Measurements from ENCODE around the gene ZNF804B.

ZNF804B gene

GRCh38 chr7:89259085-89259484 lies 499.6 kb downstream of the ZNF804B start:
- DNase-seq (ENCODE audit: low read depth, low spot score): no peak

DNA sequence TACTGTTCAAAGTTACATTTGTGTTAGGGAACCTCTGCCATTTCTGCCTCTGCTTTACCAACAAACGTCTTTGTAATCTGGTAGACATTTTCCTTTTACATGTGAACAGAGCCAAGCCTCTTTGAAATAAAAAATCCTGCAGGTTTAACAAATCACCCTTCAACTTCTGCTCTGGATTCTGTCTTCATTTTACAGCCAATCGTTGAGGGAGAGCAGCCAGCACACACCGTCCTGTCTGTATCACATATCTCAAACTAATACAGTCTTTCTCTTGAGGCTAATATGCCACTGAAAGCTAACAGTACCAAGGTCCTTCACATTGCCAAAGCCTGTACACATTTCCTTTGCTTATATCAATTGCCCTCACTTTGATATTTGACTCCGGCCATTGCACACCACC lies 504.6 kb downstream of the ZNF804B start:
- no peak for DNase-seq (ENCODE audit: low read depth, low spot score)

DNA sequence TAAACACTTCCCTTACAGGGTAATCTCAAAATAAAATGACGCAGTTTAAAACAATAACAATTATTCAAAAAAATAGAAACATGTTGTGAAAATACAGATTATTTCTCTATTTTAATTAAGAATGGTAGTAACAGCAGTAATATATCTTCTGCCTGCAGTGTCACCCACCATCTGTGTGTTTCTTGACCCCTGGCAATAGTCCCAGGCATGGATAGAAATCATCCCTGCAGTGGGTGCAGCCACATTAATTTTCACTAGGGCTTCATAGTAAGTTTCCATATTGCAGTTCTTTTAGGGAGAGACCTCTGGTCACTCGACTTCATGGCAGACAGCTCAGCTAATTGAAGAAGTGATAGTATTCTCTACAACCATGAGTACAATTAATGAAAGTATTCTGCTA lies 506.1 kb downstream of the ZNF804B start:
- DNase-seq (ENCODE audit: low read depth, low spot score): no peak

DNA sequence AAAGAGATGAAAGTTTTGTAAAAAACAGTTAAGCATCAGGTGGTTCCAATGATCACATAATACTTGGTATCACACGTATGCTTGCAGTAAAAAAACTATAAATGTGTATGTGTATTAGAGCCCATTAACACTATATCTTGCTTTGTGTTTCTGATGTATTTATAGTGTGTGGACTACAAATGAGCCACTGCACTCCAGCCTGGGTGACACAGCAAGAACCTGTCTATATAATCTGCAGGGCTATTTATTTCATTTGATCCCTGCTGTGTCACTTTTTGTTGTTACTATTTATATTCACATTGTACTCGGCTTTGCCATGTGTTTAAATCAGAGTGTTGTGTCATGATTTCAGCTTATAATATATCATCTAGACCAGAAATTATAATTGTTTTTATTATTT lies 523.8 kb downstream of the ZNF804B start:
- no peak for DNase-seq (ENCODE audit: low read depth, low spot score)

GRCh38 chr7:89308535-89308934 lies 549.0 kb downstream of the ZNF804B start:
- no peak for DNase-seq (ENCODE audit: low read depth, low spot score)

DNA sequence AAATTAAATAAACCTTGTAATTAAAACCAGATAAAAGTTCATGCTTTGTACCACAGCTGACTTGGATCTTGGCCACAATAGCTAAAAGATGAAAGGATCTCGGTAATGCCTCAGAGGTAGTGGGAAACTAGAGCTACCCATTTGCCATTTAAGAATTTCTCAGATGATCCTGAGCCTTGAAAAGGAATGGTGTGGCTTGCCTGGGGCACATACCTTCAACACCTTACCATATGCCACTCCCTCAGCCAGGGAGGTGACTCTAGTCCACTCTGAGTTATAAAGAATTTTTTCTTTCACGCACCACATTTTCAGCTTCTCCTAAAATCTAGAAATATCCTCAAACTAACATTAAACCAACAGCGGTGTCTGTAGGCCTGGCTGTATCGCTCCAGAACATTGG lies 552.4 kb downstream of the ZNF804B start:
- no peak for DNase-seq (ENCODE audit: low read depth, low spot score)

GRCh38 chr7:89312551-89312950 lies 553.1 kb downstream of the ZNF804B start:
- no peak for DNase-seq (ENCODE audit: low read depth, low spot score)

DNA sequence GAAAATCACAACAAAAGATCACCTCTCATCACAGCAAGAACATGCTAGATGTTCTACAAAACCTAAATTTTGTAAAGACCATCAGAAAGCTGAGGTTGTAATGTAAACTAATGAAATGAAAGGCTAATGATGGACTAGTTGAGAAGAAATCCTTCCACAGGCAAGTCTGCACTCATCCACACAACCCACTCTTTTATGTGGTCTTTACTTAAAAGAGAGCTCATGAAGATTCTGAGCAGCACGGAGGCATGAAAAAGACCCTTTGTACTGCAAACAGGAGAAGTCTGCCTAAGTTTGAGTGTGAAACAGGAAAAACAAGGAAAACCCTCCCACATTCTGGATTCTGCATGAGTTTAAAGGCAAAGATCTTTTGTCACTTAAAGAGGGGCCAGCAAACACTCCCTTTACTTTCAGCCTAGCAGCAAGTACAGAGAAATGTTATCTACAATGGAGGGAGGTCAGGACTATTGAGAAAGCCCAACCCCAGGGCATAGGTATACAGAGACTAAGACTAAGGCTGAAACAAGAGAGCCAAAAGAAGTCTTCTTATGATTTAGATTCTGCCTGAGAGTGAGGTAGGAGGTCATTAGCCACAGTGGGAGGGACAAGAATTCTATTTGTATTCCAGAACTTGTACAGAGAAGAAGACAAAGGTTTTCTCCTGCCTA lies 557.2 kb downstream of the ZNF804B start:
- no peak for DNase-seq (ENCODE audit: low read depth, low spot score)

- no peak for DNase-seq (ENCODE audit: low read depth, low spot score)
Measured at GRCh38 chr7:89332026-89332425, 572.5 kb downstream of the ZNF804B start.

DNA sequence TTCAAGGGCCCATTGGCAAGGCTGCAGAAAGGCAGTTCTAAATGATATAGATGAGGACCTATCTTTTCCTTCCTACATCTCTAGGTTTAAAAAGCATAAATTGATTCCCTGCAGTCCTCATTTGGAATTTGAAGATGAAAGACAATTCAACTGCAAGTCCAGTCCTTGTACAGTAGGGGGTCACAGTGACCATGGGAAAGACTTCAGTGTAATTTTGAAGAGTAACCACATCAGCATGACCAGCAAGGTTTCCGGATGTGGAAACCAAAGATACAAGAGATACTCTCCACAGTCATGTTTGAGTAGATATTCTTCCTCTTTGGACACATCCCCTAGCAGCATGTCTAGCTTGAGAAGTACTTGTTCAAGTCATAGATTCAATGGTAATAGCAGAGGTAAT lies 575.3 kb downstream of the ZNF804B start:
- DNase-seq (ENCODE audit: low read depth, low spot score): no peak

DNA sequence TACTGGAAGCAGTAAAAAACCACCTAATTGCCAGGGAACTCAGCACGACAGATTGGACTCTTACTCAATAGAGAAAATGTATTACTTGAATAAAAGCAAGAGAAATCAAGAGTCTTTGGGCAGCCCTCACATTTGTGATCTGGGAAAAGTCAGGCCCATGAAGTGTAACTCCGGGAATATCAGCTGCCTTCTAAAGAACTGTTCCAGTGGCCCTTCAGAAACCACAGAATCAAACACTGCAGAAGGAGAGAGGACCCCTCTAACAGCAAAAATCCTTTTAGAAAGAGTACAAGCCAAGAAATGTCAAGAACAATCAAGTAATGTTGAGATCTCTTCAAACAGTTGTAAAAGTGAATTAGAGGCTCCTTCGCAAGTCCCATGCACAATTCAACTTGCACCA lies 576.0 kb downstream of the ZNF804B start:
- no peak for DNase-seq (ENCODE audit: low read depth, low spot score)

DNA sequence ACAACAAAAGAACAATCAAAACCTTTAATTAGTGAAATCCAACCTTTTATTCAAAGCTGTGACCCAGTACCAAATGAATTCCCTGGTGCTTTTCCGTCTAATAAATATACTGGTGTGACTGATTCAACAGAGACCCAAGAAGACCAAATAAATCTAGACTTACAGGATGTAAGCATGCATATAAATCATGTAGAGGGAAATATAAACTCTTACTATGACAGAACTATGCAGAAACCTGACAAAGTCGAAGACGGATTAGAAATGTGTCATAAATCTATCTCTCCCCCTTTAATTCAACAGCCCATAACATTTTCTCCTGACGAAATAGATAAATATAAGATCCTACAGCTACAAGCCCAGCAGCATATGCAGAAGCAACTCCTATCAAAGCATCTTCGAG lies 576.6 kb downstream of the ZNF804B start:
- DNase-seq (ENCODE audit: low read depth, low spot score): no peak

DNA sequence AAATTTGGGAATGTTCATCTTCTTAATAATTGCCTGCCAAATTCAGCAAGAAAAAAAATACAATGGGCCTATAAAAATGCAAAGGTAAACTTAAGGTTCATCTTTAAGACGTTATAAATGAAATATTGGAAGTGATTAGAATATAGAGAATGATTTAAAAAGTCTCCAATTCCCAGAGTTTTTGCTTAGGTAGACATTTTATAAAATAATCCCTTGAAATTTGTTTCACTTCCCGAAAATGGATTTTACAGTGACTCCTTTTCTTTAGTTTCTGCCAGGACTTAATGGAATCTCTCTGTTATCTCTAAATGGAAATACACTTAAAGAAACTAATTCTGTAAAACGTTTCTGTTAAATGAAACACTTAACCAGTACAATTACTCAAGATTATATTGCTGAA lies 580.2 kb downstream of the ZNF804B start:
- DNase-seq (ENCODE audit: low read depth, low spot score): no peak

DNA sequence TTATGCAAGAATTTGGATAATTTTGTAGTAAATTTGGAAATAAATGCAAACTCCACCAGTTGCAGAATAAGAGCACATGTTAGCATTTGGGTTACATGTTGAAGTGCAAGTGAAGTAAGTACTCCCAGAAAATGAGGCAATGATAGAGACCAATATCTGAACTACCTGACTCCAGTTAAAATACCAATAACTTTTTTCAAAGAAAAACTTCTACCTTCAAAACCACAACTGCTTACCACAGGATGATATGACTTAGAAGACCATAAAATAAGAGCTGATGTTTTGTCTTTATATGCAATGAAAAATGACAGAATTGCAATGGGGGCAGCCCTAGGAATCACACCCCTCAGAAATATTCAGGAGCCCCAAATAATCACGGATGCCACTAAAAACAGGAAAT lies 597.6 kb downstream of the ZNF804B start:
- DNase-seq (ENCODE audit: low read depth, low spot score): no peak

DNA sequence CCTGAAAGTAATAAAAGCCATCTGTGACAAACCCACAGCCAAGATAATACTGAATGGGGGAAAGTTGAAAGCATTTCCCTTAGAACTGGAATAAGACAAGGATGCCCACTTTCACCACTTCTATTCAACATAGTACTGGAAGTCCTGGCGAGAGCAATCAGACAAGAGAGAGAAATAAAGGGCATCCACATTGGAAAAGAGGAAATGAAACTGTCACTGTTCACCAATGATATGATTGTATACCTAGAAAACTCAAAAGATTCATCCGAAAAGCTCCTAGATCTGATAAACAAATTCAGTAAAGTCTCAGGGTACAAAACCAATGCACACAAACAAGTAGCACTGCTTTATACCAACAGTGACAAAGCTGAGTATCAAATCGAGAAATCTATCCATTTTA lies 617.7 kb downstream of the ZNF804B start:
- DNase-seq (ENCODE audit: low read depth, low spot score): no peak

- no peak for DNase-seq (ENCODE audit: low read depth, low spot score)
Measured at GRCh38 chr7:89385411-89385810, 625.9 kb downstream of the ZNF804B start.

Data from brain pericyte (primary cell).